T-cell (primary cell): ENCODE measurements around the gene PTPRA. TPM values are rescaled to one million over a fixed set of nuclear protein-coding genes. Genes with fewer than 3 reads are reported as not detected.
A peak's percentile ranks its signal among the peaks of the same experiment; 100 is the strongest.

Experiments
- ATAC-seq, 4 experiments: fragments of 200-7000 bp in 3 of 4; fragments of 150-1000 bp in 1 of 4; cut with Tn5 transposase; replicated peaks in 1 of 4; 1 replicate in 3 of 4; 2 replicates in 1 of 4; pipeline ENCODE4 v1.10.0; 2021; ENCODE audit warnings: moderate library complexity in 3 of 4, mild to moderate bottlenecking in 2 of 4, moderate number of reproducible peaks in 1 of 4
- CTCF ChIA-PET, 2 donors: fragments of 300-600 bp; sonication (Branson Sonifier 250); formaldehyde crosslinking; loops; one replicate each; lab custom pipeline; 2022; ENCODE audit warnings: antibody characterized with exemption in 2 of 2; lab: Charles Lee
- POLR2A ChIA-PET, 2 donors: fragments of 300-600 bp; sonication (Branson Sonifier 250); formaldehyde crosslinking; loops; one replicate each; lab custom pipeline; 2022; ENCODE audit warnings: antibody characterized with exemption in 2 of 2; lab: Charles Lee
- DNase-seq, 35 experiments: peaks; one replicate each; pipeline versions ENCODE4 v3.0.0 to v3.0.0-alpha.2; 2013 to 2023
- H3K27ac ChIP-seq: one replicate; pipeline ENCODE4 v1.5.1; 2013; ENCODE audit warnings: low read length
- H3K27me3 ChIP-seq, 2 experiments: replicated peaks in 1 of 2; 1 replicate in 1 of 2; 2 replicates in 1 of 2; pipeline versions ENCODE4 v1.6.1 to v1.7.0; 2013; ENCODE audit warnings: low read length in 1 of 2, mixed read lengths in 1 of 2; ENCODE audit not compliant: control insufficient read depth in 2 of 2, insufficient read depth in 2 of 2; ENCODE audit errors: extremely low read depth in 1 of 2
- H3K36me3 ChIP-seq, 2 donors: 1 replicate in 1 of 2; 2 replicates in 1 of 2; pipeline versions ENCODE4 v1.6.1 to v1.7.0; 2013; ENCODE audit warnings: low read length in 1 of 2; ENCODE audit not compliant: control insufficient read depth in 2 of 2, insufficient read depth in 1 of 2; ENCODE audit errors: extremely low read depth in 1 of 2
- H3K4me1 ChIP-seq, 2 experiments: 1 replicate in 1 of 2; 2 replicates in 1 of 2; pipeline versions ENCODE4 v1.6.1 to v1.7.0; 2013; ENCODE audit warnings: low read length in 2 of 2, mixed read lengths in 1 of 2; ENCODE audit not compliant: insufficient read depth in 2 of 2, control insufficient read depth in 1 of 2; ENCODE audit errors: extremely low read depth in 1 of 2
- H3K4me3 ChIP-seq, 2 donors: 1 replicate in 1 of 2; 2 replicates in 1 of 2; pipeline versions ENCODE4 v1.5.1 to v1.7.0; 2013; ENCODE audit warnings: mild to moderate bottlenecking in 2 of 2, low read length in 1 of 2, moderate library complexity in 1 of 2; ENCODE audit not compliant: control insufficient read depth in 1 of 2; ENCODE audit errors: extremely low read depth in 1 of 2
- H3K9me3 ChIP-seq: 2 replicates; pipeline ENCODE4 v1.7.0; 2013
- H3K27ac Mint-ChIP-seq, 2 donors: one replicate each; pipeline ENCODE4 v1.8.0; 2020 to 2021; ENCODE audit warnings: mild to moderate bottlenecking in 2 of 2, mixed read lengths in 2 of 2
- H3K27me3 Mint-ChIP-seq, 2 donors: one replicate each; pipeline ENCODE4 v1.8.0; 2021 to 2022; ENCODE audit warnings: mixed read lengths in 2 of 2
- H3K36me3 Mint-ChIP-seq: one replicate; pipeline ENCODE4 v1.8.0; 2021; ENCODE audit warnings: mixed read lengths
- H3K4me1 Mint-ChIP-seq, 3 donors: one replicate each; pipeline ENCODE4 v1.8.0; 2020 to 2022; ENCODE audit warnings: mixed read lengths in 3 of 3, mild to moderate bottlenecking in 1 of 3
- H3K4me3 Mint-ChIP-seq, 3 donors: one replicate each; pipeline ENCODE4 v1.8.0; 2020 to 2022; ENCODE audit warnings: mild to moderate bottlenecking in 3 of 3, mixed read lengths in 3 of 3, moderate library complexity in 3 of 3
- H3K9me3 Mint-ChIP-seq, 3 donors: one replicate each; pipeline ENCODE4 v1.8.0; 2020 to 2022; ENCODE audit warnings: mixed read lengths in 3 of 3
- WGBS: methylation state at CpG from one replicate; pipeline ENCODE4 v1.1.5; 2013; ENCODE audit warnings: missing lambda C conversion rate; ENCODE audit not compliant: insufficient coverage; 5-methylcytosine and 5-hydroxymethylcytosine counted together
- total RNA-seq, 35 experiments: library from RNA in 6 of 35; stranded (reverse) in 6 of 35; fragments of 120-200 nt in 1 of 35; gene quantifications; one replicate each; pipeline versions ENCODE4 v1.2.1 to v1.2.4 and lab custom pipeline; 2013 to 2026

PTPRA gene
- total RNA-seq, 5 donors from 2014 or later (not counting 1 experiment from before 2014, with no cell fraction given), result 66.2 to 98.6 (median 71.5) TPM

DNA sequence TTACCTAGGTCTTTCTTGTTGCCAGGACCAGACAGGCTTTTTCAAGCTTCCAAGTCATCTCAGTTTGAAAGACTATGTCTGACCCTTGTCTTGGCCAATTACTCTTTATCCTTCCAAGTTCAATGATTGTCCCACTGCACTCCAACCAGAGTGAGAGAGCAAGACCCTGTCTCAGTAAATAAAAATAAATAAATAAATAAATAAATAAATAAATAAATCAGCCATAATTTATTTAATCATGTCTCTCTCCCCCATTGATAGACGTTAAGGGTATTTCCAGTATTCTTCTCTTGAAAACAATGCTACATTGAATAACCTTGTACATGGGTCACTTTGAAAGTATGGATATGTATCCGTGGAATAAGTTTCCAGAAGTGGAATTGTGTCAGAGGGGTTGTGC lies 83.2 kb downstream of the PTPRA start:
- Histone ChIP-seq H3K4me1 (no peaks in the 10 kb centered on the region), H3K27me3 (no peaks in the 10 kb centered on the region), H3K4me3 (no peak overlapping the region), H3K27ac (no peak overlapping the region), H3K9me3 (no peaks in the 10 kb centered on the region), H3K36me3 (peaks cover 4 to 18% of the 10 kb centered on the region in 2 donors)
- Mint-ChIP-seq H3K27me3 (no peaks in the 10 kb centered on the region), H3K4me1 (peaks cover 6 to 16% (median 8%) of the 10 kb centered on the region in 3 donors), H3K36me3 (peaks cover 47% of the 10 kb centered on the region), H3K27ac (no peak overlapping the region), H3K9me3 (no peaks in the 10 kb centered on the region), H3K4me3 (no peak overlapping the region)
- no CpG with 5 or more reads among the region's 2 CpGs for WGBS
- CTCF ChIA-PET, result interaction anchor here in 1 of 2 donors (0.7 kb wide), 1 partner anchor 38 kb away, joined by 3 read pairs; no protein-coding TSS in a partner anchor
- DNase-seq (no peak), ATAC-seq (no peak)
- POLR2A ChIA-PET, result no interaction called here

- POLR2A ChIA-PET, result interaction anchor here in 1 of 2 donors (0.6 kb wide), 1 partner anchor 45 kb away, joined by 3 read pairs; no protein-coding TSS in a partner anchor
- no peaks in the 10 kb centered on the region for H3K27me3 ChIP-seq
- WGBS, result 86% methylated on average over 1 of the region's 3 CpGs
- H3K4me3 ChIP-seq, result no peak overlapping the region
- Mint-ChIP-seq H3K4me1 (peaks cover 0 to 2% (median 0%) of the 10 kb centered on the region in 3 donors), H3K36me3 (peaks cover 47% of the 10 kb centered on the region), H3K4me3 (no peak overlapping the region), H3K9me3 (no peaks in the 10 kb centered on the region), H3K27me3 (no peaks in the 10 kb centered on the region), H3K27ac (peak overlapping the region in 1 of 2 donors; percentile 28)
- DNase-seq, result no peak
- H3K4me1 ChIP-seq, result no peaks in the 10 kb centered on the region
- H3K9me3 ChIP-seq, result no peaks in the 10 kb centered on the region
- ATAC-seq, result no peak
- no peak overlapping the region for H3K27ac ChIP-seq
- CTCF ChIA-PET, result interaction anchor here in 1 of 2 donors (0.6 kb wide), 1 partner anchor 316 kb away, joined by 3 read pairs; no protein-coding TSS in a partner anchor
- H3K36me3 ChIP-seq, result peaks cover 10 to 46% of the 10 kb centered on the region in 2 donors
These were observed 94.6 kb downstream of the PTPRA start for GRCh38 chr20:2967841-2968240.

DNA sequence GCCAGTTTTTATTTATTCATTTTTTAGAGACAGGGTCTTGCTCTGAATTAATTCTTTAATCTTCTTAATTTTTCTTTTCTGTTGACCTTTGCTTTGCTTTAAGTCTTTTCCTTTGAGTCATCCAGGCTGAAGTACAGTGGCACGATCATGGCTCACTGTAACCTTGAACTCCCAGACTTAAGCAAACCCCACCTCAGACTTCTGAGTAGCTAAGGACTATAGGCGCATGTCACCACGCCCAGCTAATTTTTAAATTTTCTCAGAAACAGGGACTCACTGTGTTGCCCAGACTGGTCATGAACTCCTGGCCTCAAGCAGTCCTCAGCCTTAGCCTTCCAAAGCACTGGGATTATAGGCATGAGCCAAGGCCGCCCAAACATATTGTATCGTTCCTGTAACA lies 98.8 kb downstream of the PTPRA start:
- no peak overlapping the region for H3K27ac Mint-ChIP-seq
- CTCF ChIA-PET, result interaction anchor here in 1 of 2 donors (0.6 kb wide), 1 partner anchor 114 kb away, joined by 7 read pairs; no protein-coding TSS in a partner anchor

GRCh38 chr20:2973574-2973973 lies 100.3 kb downstream of the PTPRA start:
- no peaks in the 10 kb centered on the region for H3K9me3 ChIP-seq
- H3K9me3 Mint-ChIP-seq, result no peaks in the 10 kb centered on the region
- WGBS, result 100% methylated on average over 1 of the region's 3 CpGs
- DNase-seq (no peak), ATAC-seq (no peak)
- no peak overlapping the region for H3K4me3 ChIP-seq
- CTCF ChIA-PET, result interaction anchor here (0.7 to 0.8 kb wide), 2 partner anchors 10 to 226 kb away, joined by 3 to 5 read pairs; no protein-coding TSS in a partner anchor
- POLR2A ChIA-PET, result no interaction called here
- H3K36me3 Mint-ChIP-seq, result peaks cover 34% of the 10 kb centered on the region
- no peak overlapping the region for H3K27ac Mint-ChIP-seq
- H3K27me3 ChIP-seq, result no peaks in the 10 kb centered on the region
- no peak overlapping the region for H3K4me3 Mint-ChIP-seq
- H3K4me1 Mint-ChIP-seq, result peaks cover 0 to 9% (median 6%) of the 10 kb centered on the region in 3 donors
- no peaks in the 10 kb centered on the region for H3K27me3 Mint-ChIP-seq
- no peak overlapping the region for H3K27ac ChIP-seq
- H3K4me1 ChIP-seq, result no peaks in the 10 kb centered on the region
- peaks cover 10 to 12% of the 10 kb centered on the region in 2 donors for H3K36me3 ChIP-seq

More for the DNA sequence above, 98.8 kb downstream of the PTPRA start:
- Mint-ChIP-seq H3K27me3 (no peaks in the 10 kb centered on the region), H3K4me1 (peaks cover 0 to 7% (median 6%) of the 10 kb centered on the region in 3 donors), H3K4me3 (no peak overlapping the region), H3K36me3 (peaks cover 38% of the 10 kb centered on the region), H3K9me3 (no peaks in the 10 kb centered on the region)
- Histone ChIP-seq H3K4me1 (no peaks in the 10 kb centered on the region), H3K27ac (no peak overlapping the region), H3K4me3 (no peak overlapping the region), H3K27me3 (no peaks in the 10 kb centered on the region), H3K9me3 (no peaks in the 10 kb centered on the region), H3K36me3 (peaks cover 10 to 24% of the 10 kb centered on the region in 2 donors)
- no peak for ATAC-seq
- POLR2A ChIA-PET, result interaction anchor here (0.5 to 0.7 kb wide), 2 partner anchors 11 to 246 kb away, joined by 3 to 5 read pairs; no protein-coding TSS in a partner anchor
- 100% methylated on average over 3 of the region's 5 CpGs for WGBS
- no peak for DNase-seq

- Histone ChIP-seq H3K4me3 (no peak overlapping the region), H3K9me3 (no peaks in the 10 kb centered on the region), H3K4me1 (peaks cover 0 to 5% of the 10 kb centered on the region in 2 experiments), H3K27ac (no peak overlapping the region), H3K36me3 (peaks cover 0 to 6% of the 10 kb centered on the region in 2 donors), H3K27me3 (no peaks in the 10 kb centered on the region)
- Mint-ChIP-seq H3K9me3 (no peaks in the 10 kb centered on the region), H3K4me1 (peaks cover 8 to 9% (median 8%) of the 10 kb centered on the region in 3 donors), H3K27me3 (no peaks in the 10 kb centered on the region), H3K27ac (peak overlapping the region in 1 of 2 donors; percentile 8), H3K4me3 (no peak overlapping the region), H3K36me3 (peaks cover 17% of the 10 kb centered on the region)
- DNase-seq (no peak), ATAC-seq (no peak)
- CTCF ChIA-PET, result interaction anchor here in 1 of 2 donors (0.9 kb wide), 1 partner anchor 23 kb away, joined by 3 read pairs; no protein-coding TSS in a partner anchor
- POLR2A ChIA-PET, result no interaction called here
- 71% methylated on average over 1 of the region's 4 CpGs for WGBS
These were observed 105.2 kb downstream of the PTPRA start for GRCh38 chr20:2978519-2978918.

DNA sequence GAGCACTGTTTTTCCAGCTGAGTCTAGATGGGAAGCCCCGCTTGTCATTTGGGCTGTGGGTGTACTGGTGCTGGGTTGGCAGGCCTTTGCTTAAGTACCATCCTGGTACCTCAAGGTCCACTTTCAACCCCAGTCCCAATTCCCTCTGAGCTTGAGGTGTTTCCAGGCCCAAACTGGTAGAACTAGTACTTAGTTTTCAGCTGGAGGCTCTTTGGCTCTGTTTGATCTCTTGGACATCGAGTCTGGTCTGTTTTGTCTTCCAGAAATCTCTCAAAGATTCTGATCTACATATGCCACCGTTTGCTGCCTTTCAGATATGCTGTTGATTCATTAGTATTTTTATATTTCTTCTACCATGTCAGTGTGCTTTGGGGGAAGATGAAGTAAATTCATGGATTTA lies 108.4 kb downstream of the PTPRA start:
- ChIA-PET POLR2A (no interaction called here), CTCF (no interaction called here)
- H3K4me1 ChIP-seq, result peaks cover 0 to 9% of the 10 kb centered on the region in 2 experiments
- Mint-ChIP-seq H3K4me3 (no peak overlapping the region), H3K27me3 (no peaks in the 10 kb centered on the region), H3K27ac (no peak overlapping the region), H3K36me3 (peaks cover 13% of the 10 kb centered on the region), H3K4me1 (peaks cover 2 to 13% (median 7%) of the 10 kb centered on the region in 3 donors), H3K9me3 (no peaks in the 10 kb centered on the region)
- no peaks in the 10 kb centered on the region for H3K9me3 ChIP-seq
- H3K27me3 ChIP-seq, result no peaks in the 10 kb centered on the region
- DNase-seq (no peak), ATAC-seq (no peak)
- peaks cover 6 to 22% of the 10 kb centered on the region in 2 donors for H3K36me3 ChIP-seq
- WGBS, result no CpG with 5 or more reads among the region's 3 CpGs
- no peak overlapping the region for H3K27ac ChIP-seq
- H3K4me3 ChIP-seq, result no peak overlapping the region
